Chondrocyte (in vitro differentiated cells): Measurements from ENCODE around the gene HSPA1L. TPM values are rescaled to one million over a fixed set of nuclear protein-coding genes. Genes with fewer than 3 reads are reported as not detected.
"Not testable (repeated sequence)": the region's sequence is repeated elsewhere in the genome, so short reads cannot be mapped to it uniquely, and the experiment has no call there.

Experiments
- DNase-seq: peaks from one replicate; pipeline ENCODE4 v3.0.0; 2021; ENCODE audit warnings: mixed read lengths, low spot score
- H3K27ac Mint-ChIP-seq: one replicate; pipeline ENCODE4 v1.8.0; 2021; ENCODE audit warnings: mild to moderate bottlenecking, moderate library complexity, mixed read lengths; ENCODE audit not compliant: unreplicated experiment
- H3K27me3 Mint-ChIP-seq: 2 replicates; pipeline ENCODE4 v1.8.0; 2021; ENCODE audit warnings: low read depth, mixed read lengths
- H3K36me3 Mint-ChIP-seq: 2 replicates; pipeline ENCODE4 v1.8.0; 2021; ENCODE audit warnings: low read depth, mixed read lengths
- H3K4me1 Mint-ChIP-seq: 2 replicates; pipeline ENCODE4 v1.8.0; 2021; ENCODE audit warnings: low read depth, mild to moderate bottlenecking, mixed read lengths
- H3K4me3 Mint-ChIP-seq: one replicate; pipeline ENCODE4 v1.8.0; 2021; ENCODE audit warnings: mild to moderate bottlenecking, moderate library complexity, mixed read lengths; ENCODE audit not compliant: unreplicated experiment
- H3K9me3 Mint-ChIP-seq: 2 replicates; pipeline ENCODE4 v1.8.0; 2021; ENCODE audit warnings: low read depth, mixed read lengths
- total RNA-seq: library from RNA; stranded (reverse); gene quantifications from 3 replicates; pipeline ENCODE4 v1.2.1, GENCODE V29; 2021
- TF ChIP-seq, protein P1 (sequence below): fragments of 200-600 bp; sonication (generic); IDR thresholded peaks from 2 replicates; pipeline ENCODE4 v1.5.0; 2021; ENCODE audit warnings: antibody characterized with exemption, mild to moderate bottlenecking, moderate library complexity

HSPA1L gene
- total RNA-seq, 1 donor from 2014 or later = 1.5 TPM

DNA sequence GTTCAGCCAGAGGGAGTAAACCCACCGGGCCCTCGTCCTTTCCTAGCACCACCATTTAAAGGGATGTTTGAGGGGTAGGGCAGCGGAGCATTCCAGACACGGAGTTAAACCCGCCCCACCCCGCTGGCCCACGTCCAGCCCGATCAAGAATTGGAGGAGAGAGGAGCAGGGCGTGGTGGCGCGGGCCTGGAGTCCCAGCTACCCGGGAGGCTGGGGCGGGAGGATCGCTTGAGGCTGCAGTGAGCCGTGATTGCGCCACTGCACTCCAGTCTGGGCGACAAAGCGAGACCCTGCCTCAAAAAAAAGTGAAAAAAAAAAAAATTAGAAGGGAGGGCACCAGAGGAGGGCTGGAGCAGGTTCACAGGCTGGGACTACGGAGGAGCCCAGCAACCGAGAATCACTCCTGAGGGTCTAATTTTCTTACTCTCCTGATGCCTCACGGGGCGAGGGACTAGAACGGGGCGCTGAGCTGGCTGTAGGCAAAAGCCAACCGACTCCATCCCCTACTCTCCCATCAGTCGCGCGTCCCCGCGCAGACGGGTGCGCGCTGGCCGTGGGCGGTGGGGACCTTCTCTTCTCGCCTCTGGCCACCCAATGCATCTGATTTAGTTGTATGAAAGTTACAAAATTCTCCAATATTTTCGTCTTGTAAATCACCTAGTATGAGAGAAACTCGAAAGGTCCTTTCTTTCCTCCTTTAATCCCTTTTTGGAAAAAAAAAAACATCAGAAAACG, 6.4 kb upstream of the HSPA1L start:
- peak overlapping the region; percentile 99 for H3K27ac Mint-ChIP-seq
- no peaks in the 10 kb centered on the region for H3K9me3 Mint-ChIP-seq
- peak overlapping the region; percentile 86 for H3K4me3 Mint-ChIP-seq
- peaks cover 51% of the 10 kb centered on the region for H3K4me1 Mint-ChIP-seq
- peak; percentile 83 for DNase-seq
- no peaks in the 10 kb centered on the region for H3K27me3 Mint-ChIP-seq
- no peaks in the 10 kb centered on the region for H3K36me3 Mint-ChIP-seq
- TF ChIP-seq, protein P1, sequence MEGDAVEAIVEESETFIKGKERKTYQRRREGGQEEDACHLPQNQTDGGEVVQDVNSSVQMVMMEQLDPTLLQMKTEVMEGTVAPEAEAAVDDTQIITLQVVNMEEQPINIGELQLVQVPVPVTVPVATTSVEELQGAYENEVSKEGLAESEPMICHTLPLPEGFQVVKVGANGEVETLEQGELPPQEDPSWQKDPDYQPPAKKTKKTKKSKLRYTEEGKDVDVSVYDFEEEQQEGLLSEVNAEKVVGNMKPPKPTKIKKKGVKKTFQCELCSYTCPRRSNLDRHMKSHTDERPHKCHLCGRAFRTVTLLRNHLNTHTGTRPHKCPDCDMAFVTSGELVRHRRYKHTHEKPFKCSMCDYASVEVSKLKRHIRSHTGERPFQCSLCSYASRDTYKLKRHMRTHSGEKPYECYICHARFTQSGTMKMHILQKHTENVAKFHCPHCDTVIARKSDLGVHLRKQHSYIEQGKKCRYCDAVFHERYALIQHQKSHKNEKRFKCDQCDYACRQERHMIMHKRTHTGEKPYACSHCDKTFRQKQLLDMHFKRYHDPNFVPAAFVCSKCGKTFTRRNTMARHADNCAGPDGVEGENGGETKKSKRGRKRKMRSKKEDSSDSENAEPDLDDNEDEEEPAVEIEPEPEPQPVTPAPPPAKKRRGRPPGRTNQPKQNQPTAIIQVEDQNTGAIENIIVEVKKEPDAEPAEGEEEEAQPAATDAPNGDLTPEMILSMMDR = no peak

DNA sequence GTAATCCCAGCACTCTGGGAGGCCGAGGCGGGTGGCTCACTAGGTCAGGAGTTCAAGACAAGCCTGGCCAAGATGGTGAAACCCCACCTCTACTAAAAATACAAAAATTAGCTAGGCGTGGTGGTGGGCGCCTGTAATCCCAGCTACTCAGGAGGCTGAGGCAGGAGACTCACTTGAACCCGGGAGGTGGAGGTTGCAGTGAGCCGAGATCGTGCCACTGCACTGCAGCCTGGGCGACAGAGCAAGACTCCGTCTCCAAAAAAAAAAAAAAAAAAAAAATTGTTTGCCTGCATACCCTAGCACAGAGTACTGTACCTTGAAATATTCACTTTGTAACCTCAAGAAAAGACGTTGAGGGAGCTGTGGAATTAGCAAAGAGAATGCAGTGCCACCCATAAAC, 5.3 kb upstream of the HSPA1L start:
- H3K9me3 Mint-ChIP-seq, H3K27me3 Mint-ChIP-seq, DNase-seq, H3K36me3 Mint-ChIP-seq, H3K4me3 Mint-ChIP-seq: not testable (repeated sequence)
- H3K4me1 Mint-ChIP-seq = peaks cover 43% of the 10 kb centered on the region
- peak overlapping the region; percentile 99 for H3K27ac Mint-ChIP-seq

DNA sequence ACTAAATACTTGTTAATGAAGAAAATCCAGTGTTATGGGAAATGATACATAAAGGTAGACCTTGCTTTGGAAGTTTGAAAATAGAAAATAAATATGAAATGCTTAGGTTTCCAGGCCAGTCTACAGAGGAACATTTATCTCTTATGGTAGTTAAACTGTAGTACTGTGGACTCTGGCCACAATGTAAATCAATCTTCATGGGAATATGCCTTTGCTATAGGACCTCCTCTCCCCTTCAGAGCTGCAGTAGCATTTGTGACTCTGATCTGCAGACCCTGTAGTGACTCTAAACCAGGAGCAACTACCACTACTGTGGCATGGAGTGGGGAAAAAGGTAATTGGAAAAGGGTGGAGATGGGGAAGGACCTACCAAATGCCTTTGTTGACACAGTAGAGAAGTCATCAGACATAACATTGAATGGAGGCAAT, 4.8 kb upstream of the HSPA1L start:
- Mint-ChIP-seq H3K4me1 (peaks cover 42% of the 10 kb centered on the region), H3K4me3 (no peak overlapping the region), H3K36me3 (no peaks in the 10 kb centered on the region), H3K27ac (peak overlapping the region; percentile 58), H3K9me3 (no peaks in the 10 kb centered on the region), H3K27me3 (no peaks in the 10 kb centered on the region)
- no peak for DNase-seq
- TF ChIP-seq, protein P1 = no peak

DNA sequence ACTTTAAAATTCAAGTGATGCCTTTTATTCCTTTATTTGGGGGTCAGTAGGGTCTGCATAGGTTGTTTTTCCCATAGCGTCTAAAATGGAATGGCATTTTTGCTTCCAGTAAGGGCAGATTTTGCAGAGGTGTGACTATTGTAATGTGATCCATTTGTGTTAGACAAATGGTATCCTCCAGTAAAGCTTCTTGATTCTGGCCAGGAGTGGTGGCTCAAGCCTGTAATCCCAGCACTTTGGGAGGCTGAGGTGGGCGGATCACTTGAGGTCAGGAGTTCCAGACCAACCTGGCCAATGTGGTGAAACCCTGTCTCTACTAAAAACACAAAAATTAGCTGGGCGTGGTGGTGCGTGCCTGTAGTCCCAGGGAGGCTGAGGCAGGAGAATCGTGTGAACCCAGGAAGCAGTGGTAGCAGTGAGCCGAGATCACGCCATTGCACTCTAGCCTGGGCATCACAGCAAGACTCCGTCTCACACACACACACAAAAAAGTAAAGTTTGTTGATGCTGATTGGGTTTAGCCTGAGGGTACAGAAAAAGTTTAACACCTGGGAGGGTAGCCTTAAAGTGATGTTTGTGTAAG, 2.9 kb upstream of the HSPA1L start:
- H3K9me3 Mint-ChIP-seq, DNase-seq, H3K27me3 Mint-ChIP-seq, H3K36me3 Mint-ChIP-seq: not testable (repeated sequence)
- peaks cover 49% of the 10 kb centered on the region for H3K4me1 Mint-ChIP-seq
- H3K4me3 Mint-ChIP-seq = peak overlapping the region; percentile 66
- H3K27ac Mint-ChIP-seq = peak overlapping the region; percentile 77

DNA sequence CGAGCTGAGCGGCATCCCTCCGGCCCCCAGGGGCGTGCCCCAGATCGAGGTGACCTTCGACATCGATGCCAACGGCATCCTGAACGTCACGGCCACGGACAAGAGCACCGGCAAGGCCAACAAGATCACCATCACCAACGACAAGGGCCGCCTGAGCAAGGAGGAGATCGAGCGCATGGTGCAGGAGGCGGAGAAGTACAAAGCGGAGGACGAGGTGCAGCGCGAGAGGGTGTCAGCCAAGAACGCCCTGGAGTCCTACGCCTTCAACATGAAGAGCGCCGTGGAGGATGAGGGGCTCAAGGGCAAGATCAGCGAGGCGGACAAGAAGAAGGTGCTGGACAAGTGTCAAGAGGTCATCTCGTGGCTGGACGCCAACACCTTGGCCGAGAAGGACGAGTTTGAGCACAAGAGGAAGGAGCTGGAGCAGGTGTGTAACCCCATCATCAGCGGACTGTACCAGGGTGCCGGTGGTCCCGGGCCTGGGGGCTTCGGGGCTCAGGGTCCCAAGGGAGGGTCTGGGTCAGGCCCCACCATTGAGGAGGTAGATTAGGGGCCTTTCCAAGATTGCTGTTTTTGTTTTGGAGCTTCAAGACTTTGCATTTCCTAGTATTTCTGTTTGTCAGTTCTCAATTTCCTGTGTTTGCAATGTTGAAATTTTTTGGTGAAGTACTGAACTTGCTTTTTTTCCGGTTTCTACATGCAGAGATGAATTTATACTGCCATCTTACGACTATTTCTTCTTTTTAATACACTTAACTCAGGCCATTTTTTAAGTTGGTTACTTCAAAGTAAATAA, 2.2 kb upstream of the HSPA1L start:
- Mint-ChIP-seq H3K4me3 (peak overlapping the region; percentile 66), H3K27ac (peak overlapping the region; percentile 77), H3K4me1 (peaks cover 43% of the 10 kb centered on the region)
- not testable (repeated sequence) for H3K27me3 Mint-ChIP-seq, DNase-seq, H3K36me3 Mint-ChIP-seq, H3K9me3 Mint-ChIP-seq

DNA sequence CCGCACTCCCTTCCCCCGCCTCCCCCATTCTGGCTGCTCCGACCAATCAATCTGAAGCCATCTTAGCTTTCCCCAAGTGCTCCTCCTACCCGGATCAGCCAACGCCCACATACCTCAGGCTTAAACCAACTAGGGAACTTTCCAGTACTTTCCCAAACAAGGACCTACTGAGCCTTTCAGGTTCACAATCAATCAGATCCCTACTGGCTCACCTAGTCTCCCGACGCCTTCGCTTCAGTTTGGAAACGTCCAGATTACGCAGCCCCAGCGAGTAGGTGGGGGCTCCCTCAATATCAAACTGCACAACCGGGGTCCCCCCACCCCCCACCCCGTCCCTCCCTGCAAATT, 432 bp downstream of the HSPA1L start:
- Mint-ChIP-seq H3K27me3 (no peaks in the 10 kb centered on the region), H3K9me3 (no peaks in the 10 kb centered on the region), H3K36me3 (no peaks in the 10 kb centered on the region), H3K4me1 (peaks cover 30% of the 10 kb centered on the region), H3K27ac (peak overlapping the region; percentile 99), H3K4me3 (peak overlapping the region; percentile 91)
- DNase-seq = no peak
- TF ChIP-seq, protein P1 = no peak
